CD4-positive, CD25-positive, alpha-beta regulatory T cell (primary cell): ENCODE data around the gene TSPAN9. TPM values are rescaled to one million over a fixed set of nuclear protein-coding genes. Genes with fewer than 3 reads are reported as not detected.
A peak's percentile ranks its signal among the peaks of the same experiment; 100 is the strongest.

Experiments
- ATAC-seq, 2 donors: fragments of 150-1000 bp; cut with Tn5 transposase; one replicate each; pipeline ENCODE4 v1.10.0; 2021; ENCODE audit warnings: low read depth in 2 of 2, moderate number of reproducible peaks in 2 of 2, moderate library complexity in 1 of 2
- DNase-seq, 3 donors: peaks; one replicate each; pipeline versions ENCODE4 v3.0.0 to v3.0.0-alpha.2; 2012 to 2022; ENCODE audit warnings: mixed read lengths in 1 of 3
- H3K27ac ChIP-seq: one replicate; pipeline ENCODE4 v1.7.0; 2013; ENCODE audit warnings: mild to moderate bottlenecking, low read length; ENCODE audit not compliant: insufficient read depth, poor library complexity, severe bottlenecking
- H3K27me3 ChIP-seq: one replicate; pipeline ENCODE4 v1.7.0; 2013; ENCODE audit warnings: low read length; ENCODE audit not compliant: control insufficient read depth, insufficient read depth
- H3K36me3 ChIP-seq: one replicate; pipeline ENCODE4 v1.7.0; 2013; ENCODE audit warnings: mild to moderate bottlenecking, low read length, moderate library complexity; ENCODE audit not compliant: control insufficient read depth, insufficient read depth
- H3K4me1 ChIP-seq: 2 replicates; pipeline ENCODE4 v1.7.0; 2013; ENCODE audit warnings: mild to moderate bottlenecking, low read length; ENCODE audit not compliant: insufficient read depth, control insufficient read depth, poor library complexity, severe bottlenecking
- H3K4me3 ChIP-seq: one replicate; pipeline ENCODE4 v1.7.0; 2013; ENCODE audit warnings: low read depth, mild to moderate bottlenecking, low read length, moderate library complexity
- H3K9me3 ChIP-seq, 2 experiments: 1 replicate in 1 of 2; 2 replicates in 1 of 2; pipeline ENCODE4 v1.7.0; 2013; ENCODE audit warnings: low read length in 2 of 2, mild to moderate bottlenecking in 1 of 2, moderate library complexity in 1 of 2; ENCODE audit not compliant: control insufficient read depth in 2 of 2
- H3K27ac Mint-ChIP-seq, 3 donors: one replicate each; pipeline ENCODE4 v1.8.0; 2020 to 2022; ENCODE audit warnings: mild to moderate bottlenecking in 3 of 3, mixed read lengths in 3 of 3, moderate library complexity in 2 of 3
- H3K27me3 Mint-ChIP-seq: one replicate; pipeline ENCODE4 v1.8.0; 2022; ENCODE audit warnings: mild to moderate bottlenecking, mixed read lengths
- H3K36me3 Mint-ChIP-seq: one replicate; pipeline ENCODE4 v1.8.0; 2020; ENCODE audit warnings: mixed read lengths
- H3K4me1 Mint-ChIP-seq, 4 donors: one replicate each; pipeline ENCODE4 v1.8.0; 2020 to 2022; ENCODE audit warnings: mixed read lengths in 4 of 4, mild to moderate bottlenecking in 1 of 4
- H3K4me3 Mint-ChIP-seq, 4 donors: one replicate each; pipeline ENCODE4 v1.8.0; 2020 to 2022; ENCODE audit warnings: mild to moderate bottlenecking in 4 of 4, mixed read lengths in 4 of 4, moderate library complexity in 3 of 4
- H3K9me3 Mint-ChIP-seq, 7 donors: one replicate each; pipeline ENCODE4 v1.8.0; 2020 to 2022; ENCODE audit warnings: mixed read lengths in 7 of 7, mild to moderate bottlenecking in 3 of 7, moderate library complexity in 2 of 7
- polyA plus RNA-seq, 4 donors: library from polyadenylated mRNA; unstranded; fragments of 300-500 nt; fragmentation: Illumina TruSeq; gene quantifications; one replicate each; pipeline ENCODE4 v1.2.3, GENCODE V29; 2021
- total RNA-seq: library from RNA; stranded (reverse); gene quantifications from one replicate; pipeline ENCODE4 v1.2.3, GENCODE V29; 2022

Gene TSPAN9
- total and polyA plus RNA-seq, 5 donors from 2014 or later: 0.09 to 1.2 (median 0.30) TPM; not detected in 1

DNA sequence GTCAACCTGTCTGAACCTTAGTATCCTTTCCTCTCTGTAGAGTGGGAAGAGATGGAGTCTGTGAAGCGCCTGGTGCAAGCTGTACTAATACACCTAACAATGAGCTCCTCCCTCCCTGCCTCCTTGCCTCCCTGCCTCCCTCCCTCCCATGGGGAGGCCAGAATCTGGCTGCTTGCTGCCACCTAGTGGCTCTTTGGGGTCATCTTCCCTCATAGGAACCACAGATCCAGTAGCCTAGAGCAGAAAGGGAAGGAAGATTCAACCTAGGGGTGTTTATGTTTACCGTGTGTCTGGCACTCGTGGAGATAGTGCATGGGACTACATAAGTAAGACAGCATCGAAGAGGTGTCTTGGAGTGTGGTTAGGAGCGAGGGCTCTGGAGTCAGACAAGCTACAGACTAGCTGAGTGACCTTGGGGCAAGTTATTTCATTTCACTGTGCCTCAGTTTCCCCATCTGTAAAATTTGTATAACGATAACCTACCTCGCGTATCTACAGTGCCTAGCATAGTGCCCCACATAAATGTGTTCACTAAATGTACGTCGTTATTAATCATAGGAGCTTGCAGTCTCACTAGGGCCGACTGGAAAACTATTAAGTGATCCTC lies 35.5 kb upstream of the TSPAN9 start:
- Mint-ChIP-seq H3K27ac (peak overlapping the region in 2 of 3 donors; percentile 35 to 74), H3K27me3 (peaks cover 22% of the 10 kb centered on the region)

GRCh38 chr12:3042394-3042793 lies 34.8 kb upstream of the TSPAN9 start:
- no peaks in the 10 kb centered on the region for H3K36me3 ChIP-seq
- ATAC-seq (no peak), DNase-seq (no peak)
- H3K9me3 Mint-ChIP-seq: peaks cover 0 to 2% (median 0%) of the 10 kb centered on the region in 7 donors
- no peaks in the 10 kb centered on the region for H3K9me3 ChIP-seq
- H3K4me3 Mint-ChIP-seq: no peak overlapping the region
- H3K27me3 Mint-ChIP-seq: peaks cover 22% of the 10 kb centered on the region
- H3K4me1 ChIP-seq: no peaks in the 10 kb centered on the region
- H3K4me3 ChIP-seq: no peak overlapping the region
- no peaks in the 10 kb centered on the region for H3K4me1 Mint-ChIP-seq
- H3K27ac ChIP-seq: no peak overlapping the region
- H3K27me3 ChIP-seq: peaks cover 2% of the 10 kb centered on the region
- H3K36me3 Mint-ChIP-seq: no peaks in the 10 kb centered on the region
- H3K27ac Mint-ChIP-seq: no peak overlapping the region

More for the DNA sequence above, 35.5 kb upstream of the TSPAN9 start:
- DNase-seq (peak in 2 of 3 donors; percentile 39 to 74), ATAC-seq (peak; percentile 57 to 59)
- H3K27ac ChIP-seq: no peak overlapping the region
- no peaks in the 10 kb centered on the region for H3K36me3 ChIP-seq
- peaks cover 2% of the 10 kb centered on the region for H3K27me3 ChIP-seq
- no peaks in the 10 kb centered on the region for H3K36me3 Mint-ChIP-seq
- no peaks in the 10 kb centered on the region for H3K4me1 ChIP-seq
- H3K9me3 Mint-ChIP-seq: peaks cover 0 to 2% (median 0%) of the 10 kb centered on the region in 7 donors
- H3K4me3 ChIP-seq: no peak overlapping the region
- H3K9me3 ChIP-seq: no peaks in the 10 kb centered on the region
- no peak overlapping the region for H3K4me3 Mint-ChIP-seq
- H3K4me1 Mint-ChIP-seq: no peaks in the 10 kb centered on the region

GRCh38 chr12:3042826-3043225 lies 34.4 kb upstream of the TSPAN9 start:
- H3K4me3 ChIP-seq: no peak overlapping the region
- H3K36me3 ChIP-seq: no peaks in the 10 kb centered on the region
- DNase-seq: no peak
- no peak overlapping the region for H3K27ac ChIP-seq
- Mint-ChIP-seq H3K27me3 (peaks cover 22% of the 10 kb centered on the region), H3K4me1 (no peaks in the 10 kb centered on the region), H3K9me3 (peaks cover 0 to 2% (median 0%) of the 10 kb centered on the region in 7 donors), H3K27ac (no peak overlapping the region), H3K36me3 (no peaks in the 10 kb centered on the region), H3K4me3 (no peak overlapping the region)
- no peak for ATAC-seq
- peaks cover 2% of the 10 kb centered on the region for H3K27me3 ChIP-seq
- H3K4me1 ChIP-seq: no peaks in the 10 kb centered on the region
- no peaks in the 10 kb centered on the region for H3K9me3 ChIP-seq

DNA sequence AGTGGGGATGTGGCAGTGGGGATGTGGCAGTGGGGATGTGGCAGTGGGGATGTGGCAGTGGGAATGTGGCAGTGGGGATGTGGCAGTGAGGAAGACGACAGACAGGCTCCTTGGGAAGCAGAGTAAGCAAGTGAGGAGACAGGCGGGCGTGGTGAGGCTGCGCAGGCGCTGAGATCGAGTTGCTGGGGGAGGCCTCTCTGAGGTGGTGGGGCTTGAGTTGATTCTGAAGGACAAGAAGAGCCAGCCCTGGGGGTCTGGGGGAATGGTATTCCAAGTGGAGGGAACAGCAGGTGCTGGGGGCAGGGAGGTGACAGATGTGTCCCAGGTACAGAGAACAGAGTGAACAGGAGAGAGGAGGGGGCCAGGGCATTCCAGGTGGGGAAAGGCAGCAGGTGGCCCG lies 33.8 kb upstream of the TSPAN9 start:
- Histone ChIP-seq H3K4me3 (no peak overlapping the region), H3K9me3 (no peaks in the 10 kb centered on the region), H3K27ac (no peak overlapping the region), H3K27me3 (peaks cover 2% of the 10 kb centered on the region), H3K4me1 (no peaks in the 10 kb centered on the region), H3K36me3 (no peaks in the 10 kb centered on the region)
- peaks cover 22% of the 10 kb centered on the region for H3K27me3 Mint-ChIP-seq
- ATAC-seq (no peak), DNase-seq (no peak)
- H3K9me3 Mint-ChIP-seq: peaks cover 0 to 3% (median 0%) of the 10 kb centered on the region in 7 donors
- no peaks in the 10 kb centered on the region for H3K36me3 Mint-ChIP-seq
- no peak overlapping the region for H3K27ac Mint-ChIP-seq
- H3K4me1 Mint-ChIP-seq: no peaks in the 10 kb centered on the region
- H3K4me3 Mint-ChIP-seq: no peak overlapping the region

DNA sequence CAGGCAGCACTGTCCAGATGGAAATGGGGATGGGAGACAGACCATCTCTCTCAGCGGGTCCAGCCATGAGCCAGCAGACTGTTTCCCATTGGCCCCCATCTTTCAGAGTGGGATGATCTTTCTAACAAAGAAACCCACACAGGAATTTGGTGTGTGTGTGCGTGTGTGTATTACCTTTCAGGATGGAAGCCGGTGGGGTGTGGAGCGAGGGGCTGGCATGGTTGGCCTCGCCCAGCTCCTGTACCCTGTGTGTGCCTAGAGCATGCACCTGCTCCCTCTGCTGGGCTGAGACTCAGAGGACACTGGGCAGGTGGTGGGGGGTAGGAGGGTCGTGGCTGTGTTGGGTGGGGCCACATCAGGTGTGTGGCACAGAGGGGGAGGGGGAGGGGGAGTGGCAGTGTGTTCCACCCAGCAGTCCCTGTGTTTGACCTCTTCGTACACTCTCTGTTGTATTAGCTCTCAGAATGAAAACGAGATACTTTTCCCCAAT lies 33.0 kb upstream of the TSPAN9 start:
- Histone ChIP-seq H3K4me1 (no peaks in the 10 kb centered on the region), H3K36me3 (no peaks in the 10 kb centered on the region), H3K9me3 (no peaks in the 10 kb centered on the region), H3K4me3 (no peak overlapping the region), H3K27ac (no peak overlapping the region), H3K27me3 (peaks cover 2% of the 10 kb centered on the region)
- Mint-ChIP-seq H3K9me3 (peaks cover 0 to 3% (median 0%) of the 10 kb centered on the region in 7 donors), H3K4me1 (no peaks in the 10 kb centered on the region), H3K4me3 (no peak overlapping the region), H3K27ac (no peak overlapping the region), H3K36me3 (no peaks in the 10 kb centered on the region), H3K27me3 (peaks cover 22% of the 10 kb centered on the region)
- DNase-seq: no peak
- ATAC-seq: no peak

GRCh38 chr12:3045494-3045893 lies 31.7 kb upstream of the TSPAN9 start:
- H3K27ac Mint-ChIP-seq: no peak overlapping the region
- H3K4me1 ChIP-seq: no peaks in the 10 kb centered on the region
- H3K27me3 Mint-ChIP-seq: peaks cover 22% of the 10 kb centered on the region

GRCh38 chr12:3045989-3046388 lies 31.2 kb upstream of the TSPAN9 start:
- no peaks in the 10 kb centered on the region for H3K4me1 Mint-ChIP-seq

More at GRCh38 chr12:3045494-3045893, 31.7 kb upstream of the TSPAN9 start:
- Mint-ChIP-seq H3K9me3 (peaks cover 0 to 3% (median 0%) of the 10 kb centered on the region in 7 donors), H3K4me1 (no peaks in the 10 kb centered on the region), H3K4me3 (no peak overlapping the region), H3K36me3 (no peaks in the 10 kb centered on the region)
- H3K27me3 ChIP-seq: peaks cover 2% of the 10 kb centered on the region
- H3K27ac ChIP-seq: no peak overlapping the region
- no peaks in the 10 kb centered on the region for H3K9me3 ChIP-seq
- no peak for ATAC-seq
- no peaks in the 10 kb centered on the region for H3K36me3 ChIP-seq
- no peak overlapping the region for H3K4me3 ChIP-seq
- no peak for DNase-seq

More at GRCh38 chr12:3045989-3046388, 31.2 kb upstream of the TSPAN9 start:
- no peak overlapping the region for H3K4me3 ChIP-seq
- H3K4me3 Mint-ChIP-seq: no peak overlapping the region
- H3K27ac ChIP-seq: no peak overlapping the region
- ATAC-seq (no peak), DNase-seq (no peak)
- H3K27me3 ChIP-seq: peaks cover 2% of the 10 kb centered on the region
- H3K36me3 ChIP-seq: no peaks in the 10 kb centered on the region
- H3K4me1 ChIP-seq: no peaks in the 10 kb centered on the region
- H3K27me3 Mint-ChIP-seq: peaks cover 22% of the 10 kb centered on the region
- no peaks in the 10 kb centered on the region for H3K9me3 ChIP-seq
- no peaks in the 10 kb centered on the region for H3K36me3 Mint-ChIP-seq
- peaks cover 0 to 3% (median 0%) of the 10 kb centered on the region in 7 donors for H3K9me3 Mint-ChIP-seq
- no peak overlapping the region for H3K27ac Mint-ChIP-seq
